ENCODE results near the gene LRFN5.
"Not testable (repeated sequence)": the region's sequence is repeated elsewhere in the genome, so short reads cannot be mapped to it uniquely, and the experiment has no call there.

The LRFN5 gene

GRCh38 chr14:41663473-41663850 is 56.8 kb downstream of the LRFN5 start:
- no peak for TF ChIP-seq CTCF (conservative IDR thresholded peaks at IDR 0.05; ENCODE audit: low read depth, low read length)
- DNase-seq (ENCODE audit: low read depth), result peak; percentile 79
- H3K4me3 ChIP-seq (ENCODE audit: low read length), result no peak overlapping the region

GRCh38 chr14:41666301-41666700 is 59.6 kb downstream of the LRFN5 start:
- TF ChIP-seq CTCF (conservative IDR thresholded peaks at IDR 0.05; ENCODE audit: low read depth, low read length), result no peak
- no peak for DNase-seq (ENCODE audit: low read depth)
- no peak overlapping the region for H3K4me3 ChIP-seq (ENCODE audit: low read length)

DNA sequence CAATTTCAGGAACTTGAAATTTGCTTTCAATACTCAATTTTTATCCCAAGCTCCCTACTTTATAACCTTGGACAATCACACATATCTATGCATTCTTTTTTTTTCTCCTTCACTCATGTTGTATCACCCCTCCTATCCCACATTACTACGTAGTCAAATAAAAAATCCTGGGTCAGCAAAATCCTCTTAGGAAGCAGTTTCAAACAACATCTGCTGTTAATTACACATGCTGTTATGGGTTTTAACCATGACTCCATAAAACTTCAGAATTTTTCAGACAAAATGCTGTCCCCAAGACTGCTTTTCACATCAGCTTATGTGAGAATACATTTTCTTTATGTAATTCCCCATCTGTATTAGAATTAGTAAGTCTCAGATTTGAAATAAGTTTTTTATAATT is 61.7 kb downstream of the LRFN5 start:
- no peak for TF ChIP-seq CTCF (conservative IDR thresholded peaks at IDR 0.05; ENCODE audit: low read depth, low read length)
- no peak overlapping the region for H3K4me3 ChIP-seq (ENCODE audit: low read length)
- no peak for DNase-seq (ENCODE audit: low read depth)

DNA sequence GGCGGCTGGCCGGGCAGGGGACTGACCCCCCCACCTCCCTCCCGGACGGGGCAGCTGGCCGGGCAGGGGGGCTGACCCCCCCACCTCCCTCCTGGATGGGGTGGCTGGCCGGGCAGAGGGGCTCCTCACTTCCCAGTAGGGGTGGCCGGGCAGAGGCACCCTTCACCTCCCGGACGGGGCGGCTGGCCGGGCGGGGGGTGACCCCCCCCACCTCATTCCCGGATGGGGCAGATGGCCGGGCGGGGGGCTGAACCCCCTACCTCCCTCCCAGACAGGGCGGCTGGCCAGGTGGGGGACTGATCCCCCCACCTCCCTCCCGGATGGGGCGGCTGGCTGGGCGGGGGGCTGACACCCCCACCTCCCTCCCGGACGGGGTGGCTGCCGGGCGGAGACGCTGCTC is 66.9 kb downstream of the LRFN5 start:
- H3K4me3 ChIP-seq (ENCODE audit: low read length); DNase-seq (ENCODE audit: low read depth): not testable (repeated sequence)

- not testable (repeated sequence) for DNase-seq (ENCODE audit: low read depth); H3K4me3 ChIP-seq (ENCODE audit: low read length)
These were observed 67.9 kb downstream of the LRFN5 start for GRCh38 chr14:41674511-41674971.

GRCh38 chr14:41699486-41699885 is 92.8 kb downstream of the LRFN5 start:
- H3K4me3 ChIP-seq (ENCODE audit: low read length), result no peak overlapping the region
- DNase-seq (ENCODE audit: low read depth), result no peak
- TF ChIP-seq CTCF (conservative IDR thresholded peaks at IDR 0.05; ENCODE audit: low read depth, low read length), result no peak

- no peak for DNase-seq (ENCODE audit: low read depth)
- H3K4me3 ChIP-seq (ENCODE audit: low read length), result no peak overlapping the region
- TF ChIP-seq CTCF (conservative IDR thresholded peaks at IDR 0.05; ENCODE audit: low read depth, low read length), result no peak
These were observed 111.9 kb downstream of the LRFN5 start for GRCh38 chr14:41718477-41719166.

DNA sequence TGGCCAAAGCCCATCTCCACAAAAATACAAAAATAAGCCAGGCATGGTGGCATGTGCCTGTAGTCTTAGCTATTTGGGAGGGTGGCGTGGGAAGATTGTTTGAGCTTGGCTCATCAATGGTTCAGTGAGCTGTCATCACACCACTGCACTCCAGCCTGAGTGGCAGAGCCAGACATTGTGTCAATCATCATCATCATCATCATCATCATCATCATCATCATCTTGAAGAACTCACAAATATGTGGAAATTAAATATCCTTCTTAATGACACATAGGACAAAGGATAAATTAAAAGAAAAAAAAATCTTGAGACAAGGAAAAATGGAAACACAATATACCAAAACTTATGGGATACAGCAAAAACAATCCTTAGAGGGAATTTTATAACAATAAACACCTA is 132.5 kb downstream of the LRFN5 start:
- no peak for TF ChIP-seq CTCF (conservative IDR thresholded peaks at IDR 0.05; ENCODE audit: low read depth, low read length)
- H3K4me3 ChIP-seq (ENCODE audit: low read length), result no peak overlapping the region
- no peak for DNase-seq (ENCODE audit: low read depth)

All from retinal pigment epithelial cell (primary cell).